Erythroblast (primary cell): ENCODE data around the gene HOXA3.

Source experiments
- DNase-seq, 2 experiments: peaks; one replicate each; lab custom pipeline; 2025; lab: John Stamatoyannopoulos, UW
- GATA1 ChIP-seq: IDR thresholded peaks from 2 replicates; pipeline ENCODE4 v1.6.1; 2011; ENCODE audit warnings: low read depth, mild to moderate bottlenecking, control low read depth, low read length, moderate library complexity
- POLR2A ChIP-seq: IDR thresholded peaks from 2 replicates; pipeline ENCODE4 v1.6.1; 2011; ENCODE audit warnings: mild to moderate bottlenecking, low read length

Gene HOXA3

DNA sequence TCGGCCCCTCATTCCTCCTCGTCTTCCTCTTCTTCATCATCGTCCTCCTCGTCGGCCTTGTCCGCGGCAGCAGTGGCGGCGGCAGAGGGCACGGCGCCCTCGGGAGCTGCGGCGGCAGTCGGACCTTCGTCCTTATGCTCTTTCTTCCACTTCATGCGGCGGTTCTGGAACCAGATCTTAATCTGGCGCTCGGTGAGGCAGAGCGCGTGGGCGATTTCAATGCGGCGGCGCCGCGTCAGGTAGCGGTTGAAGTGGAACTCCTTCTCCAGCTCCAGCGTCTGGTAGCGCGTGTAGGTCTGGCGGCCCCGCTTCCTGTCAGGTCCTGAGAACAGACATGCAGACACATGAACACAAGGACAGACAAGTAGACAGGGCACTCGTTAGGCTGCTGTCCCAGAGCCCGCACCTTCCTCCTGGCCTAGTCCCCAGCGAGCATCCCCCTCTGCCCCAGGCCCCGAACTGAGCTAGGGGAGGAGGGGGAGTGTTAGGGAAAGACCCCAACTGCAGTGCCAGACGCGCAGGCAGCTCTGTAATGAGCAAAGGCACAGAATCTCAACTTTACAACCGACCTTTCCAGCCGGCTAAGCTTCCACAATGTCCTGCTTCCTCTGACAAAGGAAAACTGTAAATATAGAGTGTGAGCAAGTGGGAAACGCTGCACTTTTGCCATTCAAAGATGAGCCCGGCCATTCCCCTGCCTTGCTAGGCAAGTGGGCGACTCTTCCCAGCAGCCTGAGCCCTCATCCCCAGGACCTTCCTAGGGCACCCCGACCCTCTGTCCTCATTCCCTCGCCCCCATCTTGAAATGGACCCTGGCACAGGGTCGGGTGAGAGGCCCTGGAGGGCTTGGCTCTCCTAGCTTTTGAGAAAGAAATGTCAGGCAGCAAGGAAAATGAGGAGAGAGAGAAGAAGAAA, 2.8 kb upstream of the HOXA3 start:
- no peak for DNase-seq
- no peak for TF ChIP-seq POLR2A
- no peak for TF ChIP-seq GATA1

DNA sequence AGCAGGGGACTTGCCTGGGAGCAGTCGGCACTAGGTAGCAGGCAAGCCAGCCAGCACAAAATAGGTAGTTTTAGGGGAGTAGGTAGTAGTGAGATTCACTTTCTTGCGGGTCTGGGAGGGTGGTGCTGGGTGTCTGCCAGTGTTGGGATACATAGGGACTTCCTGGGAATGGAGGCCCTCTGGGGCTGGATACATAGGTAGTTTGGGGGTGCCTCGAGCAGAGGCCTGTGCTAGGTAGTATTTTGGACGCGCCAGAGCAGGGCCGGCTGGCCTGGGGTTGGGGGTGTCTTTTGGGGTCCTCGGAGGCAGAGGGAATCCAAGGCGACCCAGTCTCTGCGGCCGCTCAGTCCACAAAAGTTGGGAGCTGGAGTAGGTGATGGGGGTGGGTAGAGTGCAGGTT, 2.0 kb upstream of the HOXA3 start:
- TF ChIP-seq POLR2A, result no peak
- TF ChIP-seq GATA1, result no peak
- no peak for DNase-seq

DNA sequence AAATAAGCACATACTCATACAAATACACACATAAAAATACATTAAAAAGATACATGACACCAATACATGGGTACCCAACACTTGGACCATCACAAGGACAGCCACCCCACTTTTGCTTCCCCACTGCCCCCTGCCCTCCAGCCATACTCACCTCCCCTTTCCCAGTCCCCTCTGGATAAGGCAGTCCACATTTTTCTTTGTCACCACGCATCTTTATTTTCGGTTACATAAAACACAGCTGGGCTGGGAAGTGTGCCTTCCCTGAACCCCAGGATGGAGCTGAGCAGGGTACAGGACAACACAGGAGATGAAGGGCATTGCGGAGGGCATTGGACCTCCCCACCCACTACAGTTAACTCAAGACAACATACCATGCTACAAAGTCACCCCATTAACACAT, 1.1 kb upstream of the HOXA3 start:
- DNase-seq, result no peak
- TF ChIP-seq GATA1 (no peak), POLR2A (no peak)

DNA sequence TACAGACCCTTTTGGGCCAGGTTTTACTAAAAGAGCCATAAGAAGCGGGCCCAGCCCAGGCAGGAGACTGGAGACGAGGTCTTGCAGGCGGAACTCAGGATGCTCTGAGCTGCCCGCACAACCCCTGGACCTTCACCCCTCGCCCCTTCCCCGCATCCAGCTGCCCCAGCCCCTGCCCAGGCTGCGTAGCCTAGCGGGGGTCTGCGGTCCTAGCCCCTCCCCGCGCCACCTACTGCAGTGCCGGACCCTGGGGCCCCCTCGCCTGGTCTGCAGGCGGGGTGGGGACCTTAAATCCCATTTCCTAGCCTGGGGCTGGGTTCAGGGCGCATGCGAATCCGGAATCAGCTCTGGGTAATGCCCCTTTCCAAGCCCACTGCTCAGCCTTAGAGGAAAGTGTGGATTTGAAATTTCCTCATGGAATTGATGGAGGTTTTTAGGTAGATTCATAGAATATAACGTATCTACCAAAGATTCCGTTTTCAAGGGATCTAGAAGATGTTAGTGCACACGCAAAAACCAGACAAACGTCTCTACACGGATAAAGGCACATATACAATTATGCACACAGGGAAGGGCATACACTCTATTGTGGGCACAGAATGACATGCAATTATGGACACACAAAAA, 546 bp upstream of the HOXA3 start:
- TF ChIP-seq POLR2A (no peak), GATA1 (no peak)
- DNase-seq, result no peak

DNA sequence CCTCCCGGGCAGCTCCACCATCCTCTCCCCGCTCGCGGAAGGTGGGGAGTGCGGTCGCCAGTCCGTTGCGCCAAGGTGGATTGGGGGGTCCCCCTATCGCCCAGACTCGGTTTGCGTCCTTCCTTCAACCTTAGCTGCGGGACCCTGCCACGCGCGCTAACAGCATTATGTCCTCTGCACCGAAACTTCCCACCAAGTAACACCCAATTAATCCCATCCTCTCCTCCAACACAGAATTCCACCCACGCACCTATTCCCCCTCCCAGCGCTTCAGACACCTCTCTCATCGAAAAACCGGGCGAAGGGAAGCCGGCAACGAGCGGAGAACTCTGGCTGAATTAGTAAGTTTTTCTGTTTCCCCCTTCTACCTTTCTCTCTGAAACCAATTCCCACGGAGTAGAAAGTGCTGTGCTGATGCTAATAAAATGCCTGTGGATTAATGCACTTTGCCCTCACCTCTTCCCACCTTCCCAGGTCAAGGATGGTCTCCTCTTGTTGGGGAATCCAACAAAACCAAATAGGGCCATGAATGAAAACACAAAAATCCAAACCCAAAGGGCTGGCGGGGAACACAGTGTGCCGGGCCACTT, 947 bp downstream of the HOXA3 start:
- TF ChIP-seq POLR2A, result no peak
- TF ChIP-seq GATA1, result no peak

DNA sequence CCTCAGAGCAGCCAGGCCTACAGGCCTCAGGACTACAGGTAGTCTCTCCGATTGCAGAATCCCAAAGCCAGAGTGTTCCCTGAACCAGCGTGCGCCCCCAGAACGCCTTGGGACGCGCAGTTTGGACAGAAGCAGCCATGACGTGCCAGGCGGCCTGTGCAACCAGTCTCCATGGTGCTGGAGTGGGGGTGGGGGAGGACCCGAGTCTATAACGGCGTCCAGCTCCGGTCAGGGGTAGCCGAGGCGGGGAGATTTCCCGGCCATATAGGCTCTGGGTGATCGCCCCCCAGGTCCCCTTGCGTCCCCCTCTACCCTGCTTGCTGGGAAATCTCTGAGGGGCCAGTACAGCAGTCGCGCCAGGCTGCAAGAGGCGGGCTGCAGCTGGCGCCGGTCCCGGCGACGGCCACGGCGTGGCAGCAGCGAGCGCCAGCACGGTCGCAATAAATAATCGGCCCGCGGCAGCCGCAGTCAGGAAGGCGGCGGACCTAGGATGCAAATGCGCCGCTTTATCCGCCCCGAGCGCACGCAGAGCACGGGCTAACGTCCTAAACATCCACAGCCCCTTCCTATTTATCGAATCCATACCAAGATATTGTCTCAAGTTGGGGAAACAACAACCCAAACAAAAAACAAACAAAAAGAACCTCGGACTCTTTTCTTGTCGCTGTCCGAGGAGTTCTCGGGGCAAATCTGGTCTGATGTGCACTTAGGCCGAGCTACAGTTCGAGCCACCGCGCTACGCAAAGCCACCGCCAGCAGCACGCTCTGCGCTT, 1.6 kb downstream of the HOXA3 start:
- TF ChIP-seq POLR2A, result no peak
- TF ChIP-seq GATA1, result no peak
- peak; percentile 70 to 72 for DNase-seq

More for the DNA sequence above, 947 bp downstream of the HOXA3 start:
- no peak for DNase-seq

DNA sequence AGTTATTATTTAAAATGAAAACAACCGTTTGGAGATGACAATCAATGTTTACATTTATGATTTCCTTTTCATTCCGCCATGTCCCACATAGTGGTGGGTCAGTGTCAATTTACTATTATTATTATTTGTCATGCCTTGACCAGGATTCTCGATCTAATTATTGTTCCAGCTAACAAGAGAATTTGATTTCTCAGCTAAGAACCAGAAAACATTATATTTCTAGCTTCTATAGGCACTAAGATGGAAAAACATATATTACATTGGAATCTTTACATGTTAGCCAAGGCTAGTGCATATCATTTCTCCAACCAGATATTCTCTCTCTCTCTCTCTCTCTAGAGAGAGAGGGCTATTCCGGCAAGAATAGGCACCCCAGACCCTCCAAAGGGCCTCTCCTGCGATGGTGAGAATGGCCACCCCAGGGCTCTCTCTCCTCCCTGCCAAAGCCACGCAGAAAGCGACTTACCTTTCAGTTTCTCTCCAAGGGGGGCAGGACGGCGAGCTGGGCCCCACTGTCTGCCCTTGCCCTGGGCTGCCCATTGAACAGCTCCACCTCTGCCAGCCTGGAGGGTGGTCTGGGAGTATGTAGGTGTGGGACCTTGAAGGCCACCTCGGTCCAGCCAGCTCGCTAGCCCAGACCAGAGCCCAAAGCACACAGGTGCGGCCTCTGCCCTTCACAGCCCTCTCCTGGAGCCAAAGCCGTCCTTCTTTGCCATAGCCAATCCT, 2.4 kb downstream of the HOXA3 start:
- TF ChIP-seq GATA1 (no peak), POLR2A (no peak)
- no peak for DNase-seq

DNA sequence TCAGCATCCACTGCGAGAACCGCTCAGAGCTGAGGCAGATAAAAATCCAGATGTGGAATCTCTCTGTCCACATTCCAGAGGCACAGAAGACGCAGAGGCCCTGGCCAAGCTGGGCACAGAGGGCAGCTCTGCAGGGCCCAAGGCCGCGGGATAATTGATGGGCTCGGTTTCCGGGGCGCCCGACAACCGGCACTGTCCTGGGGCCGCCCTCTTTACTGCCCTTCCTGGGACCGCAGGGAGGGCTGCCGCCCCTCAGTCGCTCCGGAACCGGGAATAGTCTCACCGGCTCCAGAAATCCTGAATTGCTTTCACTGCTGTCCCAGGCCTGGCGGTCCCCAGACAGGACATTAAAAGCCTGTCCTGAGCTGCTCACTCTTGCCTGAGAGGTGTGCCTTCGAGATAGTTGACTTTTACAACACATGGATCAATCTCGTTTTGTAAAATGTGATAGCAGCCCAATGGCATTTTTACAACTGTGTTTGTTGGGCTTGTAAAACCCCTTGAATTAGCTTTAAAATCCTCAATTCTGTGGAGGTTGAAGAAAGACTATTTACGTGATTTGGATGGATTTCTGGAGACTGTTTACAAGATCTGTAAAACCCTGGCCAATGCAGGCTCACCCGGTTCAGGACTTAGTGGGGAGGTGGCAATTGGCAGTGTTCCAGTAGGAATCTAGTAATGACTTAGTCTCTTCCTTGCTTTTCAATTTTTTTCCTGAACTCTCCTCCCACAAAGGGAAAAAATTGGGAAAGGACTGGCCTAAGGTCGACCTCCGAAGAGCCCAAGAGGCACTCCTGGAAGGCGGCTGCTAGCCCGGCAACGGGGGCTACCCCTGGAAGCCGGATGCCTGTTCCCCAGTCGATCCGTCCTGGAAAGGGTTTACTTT, 3.4 kb downstream of the HOXA3 start:
- TF ChIP-seq POLR2A (no peak), GATA1 (no peak)
- no peak for DNase-seq

DNA sequence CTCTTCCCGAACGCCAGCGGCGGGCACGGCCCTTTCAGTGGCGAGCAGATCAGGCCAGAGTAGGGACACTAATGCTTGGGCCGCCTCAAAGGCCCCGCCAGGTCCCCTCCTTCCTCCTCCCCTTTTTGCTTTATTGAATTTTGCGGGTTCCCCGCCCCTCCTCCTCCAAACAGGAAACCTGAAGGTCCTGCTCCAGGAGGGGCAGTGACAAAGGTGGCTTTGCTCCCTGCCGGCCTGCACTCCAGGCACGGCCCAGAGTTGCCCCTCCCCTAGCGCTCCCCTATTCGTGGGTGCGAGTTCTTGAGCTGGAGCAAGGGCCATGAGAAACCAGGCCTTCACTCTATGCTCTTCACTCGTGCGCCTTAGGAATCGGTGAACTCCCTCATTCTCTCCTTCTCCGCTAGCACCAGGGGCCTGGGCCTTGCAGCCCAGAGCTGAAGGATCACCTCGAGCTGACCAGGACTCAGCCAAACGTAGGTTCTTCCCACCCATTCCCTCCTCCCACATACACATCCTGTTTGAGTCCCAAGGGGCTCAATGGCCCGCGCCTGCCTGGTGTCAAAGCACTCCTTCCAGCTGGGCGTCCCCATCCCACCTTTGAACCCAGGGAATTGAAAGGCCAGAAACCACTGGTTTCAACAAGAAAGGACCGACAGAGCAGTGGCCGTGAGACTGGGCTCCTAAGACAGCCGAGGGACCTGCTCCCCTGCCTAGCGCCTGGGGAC, 4.2 kb downstream of the HOXA3 start:
- no peak for DNase-seq
- TF ChIP-seq POLR2A (no peak), GATA1 (no peak)

DNA sequence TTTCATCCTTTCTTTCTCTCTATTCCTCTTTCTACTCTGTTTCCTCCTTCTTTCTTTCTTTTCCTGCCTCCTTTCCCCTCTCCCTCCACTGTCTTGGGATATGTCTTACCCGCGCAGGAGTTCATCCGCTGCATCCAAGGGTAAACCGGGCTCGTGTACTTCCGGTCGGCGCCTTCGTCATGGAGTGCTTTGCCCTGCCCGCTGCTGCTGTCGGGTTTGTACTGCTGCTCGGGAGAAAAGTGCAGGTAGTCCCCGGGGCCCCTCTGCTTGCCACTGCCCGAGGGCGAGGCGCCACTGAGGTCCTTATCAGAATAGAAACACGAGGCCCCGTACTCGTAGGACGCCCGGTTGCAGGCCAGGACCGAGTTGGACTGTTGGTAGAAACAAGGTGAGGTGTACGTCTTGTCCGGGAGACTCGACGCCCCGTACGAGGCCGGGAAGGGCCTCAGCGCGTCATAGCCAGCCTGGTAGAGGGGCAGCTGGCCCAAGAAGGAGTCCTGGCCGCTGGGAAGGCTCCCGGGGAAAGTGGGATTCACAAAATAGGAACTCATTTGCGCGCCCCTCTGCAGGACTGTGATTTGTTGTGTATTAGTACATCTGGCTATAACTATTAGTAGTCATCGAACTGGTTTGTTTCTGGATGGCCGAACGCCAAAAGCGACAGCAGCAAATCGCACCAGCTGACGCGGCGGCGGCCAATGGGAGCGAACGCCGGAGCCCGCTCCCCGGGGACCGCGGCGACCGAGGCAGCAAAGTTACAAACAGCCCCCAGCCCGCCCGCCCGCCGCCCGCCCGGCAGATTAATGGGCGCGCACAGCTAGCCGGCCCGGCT, 5.0 kb downstream of the HOXA3 start, which contains the start of gene HOXA6:
Gene HOXA6 (minus strand): TSS at position 576 of the 832 bp plus-strand sequence. CDS start 25 bp downstream, at position 551.
- DNase-seq, result no peak
- no peak for TF ChIP-seq POLR2A
- no peak for TF ChIP-seq GATA1
